SK-N-SH treated with all-trans-retinoic acid at 6 μM for 48 hours (cell line): Measurements from ENCODE around the gene BOC.

ENCODE experiments used
- ATAC-seq: fragments of 200-7000 bp; cut with Tn5 transposase; 3 replicates; pipeline ENCODE4 v1.9.1; 2020; ENCODE audit warnings: mild to moderate bottlenecking, moderate library complexity
- ARNTL ChIP-seq: fragments of 450-650 bp; formaldehyde crosslinking; IDR thresholded peaks from 2 replicates; pipeline ENCODE4 v1.5.0; 2020; ENCODE audit warnings: low read depth, mild to moderate bottlenecking, moderate library complexity, borderline replicate concordance
- BACH2 ChIP-seq: fragments of 250-450 bp; sonication (Bioruptor Pico); IDR thresholded peaks from 2 replicates; pipeline ENCODE4 v1.9.0; 2021; ENCODE audit warnings: mild to moderate bottlenecking, borderline replicate concordance
- CREB5 ChIP-seq: fragments of 250-450 bp; sonication (Bioruptor Pico); IDR thresholded peaks from 2 replicates; pipeline ENCODE4 v1.5.1; 2020; ENCODE audit warnings: low read depth, mild to moderate bottlenecking, moderate library complexity
- ESRRG ChIP-seq: fragments of 250-450 bp; sonication (Bioruptor Pico); IDR thresholded peaks from 2 replicates; pipeline ENCODE4 v1.6.1; 2021; ENCODE audit warnings: mild to moderate bottlenecking
- GLIS3 ChIP-seq: fragments of 250-450 bp; sonication (Bioruptor Pico); IDR thresholded peaks from 2 replicates; pipeline ENCODE4 v1.5.0; 2020; ENCODE audit warnings: mild to moderate bottlenecking, moderate library complexity
- ISL1 ChIP-seq: fragments of 250-450 bp; sonication (Bioruptor Pico); IDR thresholded peaks from 2 replicates; pipeline ENCODE4 v2.1.2; 2022; ENCODE audit warnings: mild to moderate bottlenecking, moderate library complexity
- OSR1 ChIP-seq: fragments of 250-450 bp; sonication (Bioruptor Pico); IDR thresholded peaks from 2 replicates; pipeline ENCODE4 v1.8.0; 2022; ENCODE audit warnings: moderate library complexity, mild to moderate bottlenecking, inconsistent platforms
- PATZ1 ChIP-seq: fragments of 250-450 bp; sonication (Bioruptor Pico); IDR thresholded peaks from 2 replicates; pipeline ENCODE4 v1.8.0; 2020; ENCODE audit warnings: mild to moderate bottlenecking, moderate library complexity, borderline replicate concordance
- PPARA ChIP-seq: fragments of 250-450 bp; sonication (Bioruptor Pico); IDR thresholded peaks from 2 replicates; pipeline ENCODE4 v1.5.0; 2020; ENCODE audit warnings: mild to moderate bottlenecking, borderline replicate concordance
- RARB ChIP-seq: fragments of 250-450 bp; sonication (Bioruptor Pico); IDR thresholded peaks from 2 replicates; pipeline ENCODE4 v1.8.0; 2021; ENCODE audit warnings: mild to moderate bottlenecking, moderate library complexity
- TOX ChIP-seq: fragments of 250-450 bp; sonication (Bioruptor Pico); IDR thresholded peaks from 2 replicates; pipeline ENCODE4 v1.8.0; 2021; ENCODE audit warnings: mild to moderate bottlenecking, moderate library complexity, borderline replicate concordance
- ZC3H10 ChIP-seq: fragments of 250-450 bp; sonication (Bioruptor Pico); IDR thresholded peaks from 2 replicates; pipeline ENCODE4 v1.5.1; 2021; ENCODE audit warnings: mild to moderate bottlenecking, moderate library complexity
- ZFP3 ChIP-seq: fragments of 250-450 bp; sonication (Bioruptor Pico); IDR thresholded peaks from 2 replicates; pipeline ENCODE4 v1.5.0; 2020; ENCODE audit warnings: mild to moderate bottlenecking, moderate library complexity
- ZFP30 ChIP-seq: fragments of 450-650 bp; formaldehyde crosslinking; IDR thresholded peaks from 2 replicates; pipeline ENCODE4 v1.5.0; 2022; ENCODE audit warnings: mild to moderate bottlenecking, moderate library complexity
- ZNF565 ChIP-seq: fragments of 450-650 bp; formaldehyde crosslinking; conservative IDR thresholded peaks from 2 replicates; pipeline ENCODE4 v1.5.0; 2020; ENCODE audit warnings: low read depth, mild to moderate bottlenecking, moderate library complexity
- ZNF70 ChIP-seq: fragments of 450-650 bp; formaldehyde crosslinking; IDR thresholded peaks from 2 replicates; pipeline ENCODE4 v1.5.0; 2020; ENCODE audit warnings: mild to moderate bottlenecking, moderate library complexity
- ZNF8 ChIP-seq: fragments of 450-650 bp; formaldehyde crosslinking; IDR thresholded peaks from 2 replicates; pipeline ENCODE4 v1.5.0; 2020; ENCODE audit warnings: mild to moderate bottlenecking, moderate library complexity
- TF ChIP-seq, protein P1 (sequence below): fragments of 250-450 bp; sonication (Bioruptor Pico); IDR thresholded peaks from 2 replicates; pipeline ENCODE4 v1.5.0; 2020; ENCODE audit warnings: mild to moderate bottlenecking, moderate library complexity
- TF ChIP-seq, protein P2 (sequence below): fragments of 250-450 bp; sonication (Bioruptor Pico); IDR thresholded peaks from 2 replicates; pipeline ENCODE4 v1.8.0; 2021; ENCODE audit warnings: low read depth, mild to moderate bottlenecking, moderate library complexity, borderline replicate concordance

The BOC gene

GRCh38 chr3:113277941-113278598, 66.7 kb downstream of the BOC start:
- TF ChIP-seq, protein P1, sequence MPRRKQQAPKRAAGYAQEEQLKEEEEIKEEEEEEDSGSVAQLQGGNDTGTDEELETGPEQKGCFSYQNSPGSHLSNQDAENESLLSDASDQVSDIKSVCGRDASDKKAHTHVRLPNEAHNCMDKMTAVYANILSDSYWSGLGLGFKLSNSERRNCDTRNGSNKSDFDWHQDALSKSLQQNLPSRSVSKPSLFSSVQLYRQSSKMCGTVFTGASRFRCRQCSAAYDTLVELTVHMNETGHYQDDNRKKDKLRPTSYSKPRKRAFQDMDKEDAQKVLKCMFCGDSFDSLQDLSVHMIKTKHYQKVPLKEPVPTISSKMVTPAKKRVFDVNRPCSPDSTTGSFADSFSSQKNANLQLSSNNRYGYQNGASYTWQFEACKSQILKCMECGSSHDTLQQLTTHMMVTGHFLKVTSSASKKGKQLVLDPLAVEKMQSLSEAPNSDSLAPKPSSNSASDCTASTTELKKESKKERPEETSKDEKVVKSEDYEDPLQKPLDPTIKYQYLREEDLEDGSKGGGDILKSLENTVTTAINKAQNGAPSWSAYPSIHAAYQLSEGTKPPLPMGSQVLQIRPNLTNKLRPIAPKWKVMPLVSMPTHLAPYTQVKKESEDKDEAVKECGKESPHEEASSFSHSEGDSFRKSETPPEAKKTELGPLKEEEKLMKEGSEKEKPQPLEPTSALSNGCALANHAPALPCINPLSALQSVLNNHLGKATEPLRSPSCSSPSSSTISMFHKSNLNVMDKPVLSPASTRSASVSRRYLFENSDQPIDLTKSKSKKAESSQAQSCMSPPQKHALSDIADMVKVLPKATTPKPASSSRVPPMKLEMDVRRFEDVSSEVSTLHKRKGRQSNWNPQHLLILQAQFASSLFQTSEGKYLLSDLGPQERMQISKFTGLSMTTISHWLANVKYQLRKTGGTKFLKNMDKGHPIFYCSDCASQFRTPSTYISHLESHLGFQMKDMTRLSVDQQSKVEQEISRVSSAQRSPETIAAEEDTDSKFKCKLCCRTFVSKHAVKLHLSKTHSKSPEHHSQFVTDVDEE: no peak
- TF ChIP-seq PPARA (CRISPR knock-in tag): no peak
- no peak for ATAC-seq

- no peak for ATAC-seq
Measured at GRCh38 chr3:113278599-113278955, 67.2 kb downstream of the BOC start.

GRCh38 chr3:113279686-113280085, 68.3 kb downstream of the BOC start:
- no peak for ATAC-seq
- no peak for TF ChIP-seq ZNF70
- TF ChIP-seq ESRRG (CRISPR knock-in tag): no peak
- no peak for TF ChIP-seq ISL1 (CRISPR knock-in tag)
- no peak for TF ChIP-seq OSR1 (CRISPR knock-in tag)

More at GRCh38 chr3:113278599-113278955, 67.2 kb downstream of the BOC start:
- TF ChIP-seq ISL1 (CRISPR knock-in tag): no peak
- no peak for TF ChIP-seq ARNTL
- no peak for TF ChIP-seq GLIS3 (CRISPR knock-in tag)
- TF ChIP-seq, protein P2, sequence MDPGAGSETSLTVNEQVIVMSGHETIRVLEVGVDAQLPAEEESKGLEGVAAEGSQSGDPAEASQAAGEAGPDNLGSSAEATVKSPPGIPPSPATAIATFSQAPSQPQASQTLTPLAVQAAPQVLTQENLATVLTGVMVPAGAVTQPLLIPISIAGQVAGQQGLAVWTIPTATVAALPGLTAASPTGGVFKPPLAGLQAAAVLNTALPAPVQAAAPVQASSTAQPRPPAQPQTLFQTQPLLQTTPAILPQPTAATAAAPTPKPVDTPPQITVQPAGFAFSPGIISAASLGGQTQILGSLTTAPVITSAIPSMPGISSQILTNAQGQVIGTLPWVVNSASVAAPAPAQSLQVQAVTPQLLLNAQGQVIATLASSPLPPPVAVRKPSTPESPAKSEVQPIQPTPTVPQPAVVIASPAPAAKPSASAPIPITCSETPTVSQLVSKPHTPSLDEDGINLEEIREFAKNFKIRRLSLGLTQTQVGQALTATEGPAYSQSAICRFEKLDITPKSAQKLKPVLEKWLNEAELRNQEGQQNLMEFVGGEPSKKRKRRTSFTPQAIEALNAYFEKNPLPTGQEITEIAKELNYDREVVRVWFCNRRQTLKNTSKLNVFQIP (CRISPR knock-in tag): no peak
- TF ChIP-seq BACH2 (CRISPR knock-in tag): no peak
- no peak for TF ChIP-seq ZNF565 (CRISPR knock-in tag)
- no peak for TF ChIP-seq ZFP3 (CRISPR knock-in tag)
- no peak for TF ChIP-seq ESRRG (CRISPR knock-in tag)
- TF ChIP-seq ZFP30 (CRISPR knock-in tag): no peak
- TF ChIP-seq TOX (CRISPR knock-in tag): no peak
- no peak for TF ChIP-seq ZC3H10 (CRISPR knock-in tag)
- TF ChIP-seq OSR1 (CRISPR knock-in tag): no peak

DNA sequence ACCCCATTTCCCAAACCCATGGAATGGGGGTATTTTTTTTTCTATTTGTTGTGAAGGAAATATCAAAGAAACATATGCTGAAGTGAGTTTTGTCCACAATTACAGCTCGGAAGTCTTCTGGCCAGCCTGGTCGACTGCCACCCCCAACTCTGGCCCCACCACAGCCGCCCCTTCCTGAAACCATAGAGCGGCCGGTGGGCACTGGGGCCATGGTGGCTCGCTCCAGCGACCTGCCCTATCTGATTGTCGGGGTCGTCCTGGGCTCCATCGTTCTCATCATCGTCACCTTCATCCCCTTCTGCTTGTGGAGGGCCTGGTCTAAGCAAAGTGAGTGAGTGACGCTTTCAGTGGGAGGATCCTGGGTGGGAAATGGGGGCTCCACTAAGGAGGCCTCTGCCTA, 71.9 kb downstream of the BOC start:
- ATAC-seq: no peak
- TF ChIP-seq ARNTL: no peak
- no peak for TF ChIP-seq ZFP3 (CRISPR knock-in tag)
- no peak for TF ChIP-seq OSR1 (CRISPR knock-in tag)
- no peak for TF ChIP-seq PATZ1 (CRISPR knock-in tag)
- no peak for TF ChIP-seq ZNF70
- TF ChIP-seq GLIS3 (CRISPR knock-in tag): no peak
- TF ChIP-seq BACH2 (CRISPR knock-in tag): no peak
- TF ChIP-seq ZFP30 (CRISPR knock-in tag): no peak
- no peak for TF ChIP-seq CREB5 (CRISPR knock-in tag)
- no peak for TF ChIP-seq ESRRG (CRISPR knock-in tag)
- no peak for TF ChIP-seq PPARA (CRISPR knock-in tag)

- TF ChIP-seq ARNTL: no peak
- TF ChIP-seq GLIS3 (CRISPR knock-in tag): no peak
- no peak for TF ChIP-seq ZFP30 (CRISPR knock-in tag)
- TF ChIP-seq ZNF8 (CRISPR knock-in tag): no peak
- no peak for TF ChIP-seq PATZ1 (CRISPR knock-in tag)
- no peak for TF ChIP-seq TOX (CRISPR knock-in tag)
- TF ChIP-seq RARB (CRISPR knock-in tag): no peak
- TF ChIP-seq ZFP3 (CRISPR knock-in tag): no peak
- TF ChIP-seq, protein P1: no peak
- no peak for ATAC-seq
Measured at GRCh38 chr3:113284453-113285050, 73.2 kb downstream of the BOC start.
